ENCODE measurements around the gene UNKL.

DNA sequence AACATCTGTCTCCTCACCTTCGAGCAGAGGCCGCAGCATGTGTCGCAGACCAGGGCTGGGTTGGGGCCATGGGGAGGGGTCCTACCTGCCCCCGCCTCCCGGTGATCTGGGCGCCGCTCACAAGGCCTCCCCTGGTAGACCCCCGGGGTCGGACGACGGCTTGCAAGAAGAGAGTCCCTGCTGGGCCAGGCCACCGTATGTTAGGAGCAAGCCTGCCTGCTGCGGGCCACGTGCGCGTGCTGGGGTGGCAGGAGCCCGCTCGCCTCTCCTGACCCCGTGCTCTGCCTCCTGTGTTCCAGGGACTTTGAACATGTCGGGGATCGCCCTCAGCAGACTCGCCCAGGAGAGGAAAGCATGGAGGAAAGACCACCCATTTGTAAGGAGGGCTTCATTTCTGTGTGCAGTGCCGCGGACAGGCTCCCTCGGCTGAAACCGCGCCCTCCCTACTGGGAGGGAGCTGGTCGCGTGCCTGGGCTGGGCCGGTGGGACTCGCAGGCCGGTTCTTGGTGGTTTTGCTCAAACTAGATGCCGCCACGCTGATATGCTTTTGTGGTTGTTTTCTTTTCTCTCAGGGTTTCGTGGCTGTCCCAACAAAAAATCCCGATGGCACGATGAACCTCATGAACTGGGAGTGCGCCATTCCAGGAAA is 100.7 kb downstream of the UNKL start:
- TF ChIP-seq POLR2A (IDR thresholded peaks at IDR 0.05; ENCODE audit: low read length) (no peak), GATA1 (IDR thresholded peaks at IDR 0.05; ENCODE audit: low read depth, low read length) (no peak)
